ENCODE data around the gene SMG6.
"Not testable (repeated sequence)": the region's sequence is repeated elsewhere in the genome, so short reads cannot be mapped to it uniquely, and the experiment has no call there.

Gene SMG6

DNA sequence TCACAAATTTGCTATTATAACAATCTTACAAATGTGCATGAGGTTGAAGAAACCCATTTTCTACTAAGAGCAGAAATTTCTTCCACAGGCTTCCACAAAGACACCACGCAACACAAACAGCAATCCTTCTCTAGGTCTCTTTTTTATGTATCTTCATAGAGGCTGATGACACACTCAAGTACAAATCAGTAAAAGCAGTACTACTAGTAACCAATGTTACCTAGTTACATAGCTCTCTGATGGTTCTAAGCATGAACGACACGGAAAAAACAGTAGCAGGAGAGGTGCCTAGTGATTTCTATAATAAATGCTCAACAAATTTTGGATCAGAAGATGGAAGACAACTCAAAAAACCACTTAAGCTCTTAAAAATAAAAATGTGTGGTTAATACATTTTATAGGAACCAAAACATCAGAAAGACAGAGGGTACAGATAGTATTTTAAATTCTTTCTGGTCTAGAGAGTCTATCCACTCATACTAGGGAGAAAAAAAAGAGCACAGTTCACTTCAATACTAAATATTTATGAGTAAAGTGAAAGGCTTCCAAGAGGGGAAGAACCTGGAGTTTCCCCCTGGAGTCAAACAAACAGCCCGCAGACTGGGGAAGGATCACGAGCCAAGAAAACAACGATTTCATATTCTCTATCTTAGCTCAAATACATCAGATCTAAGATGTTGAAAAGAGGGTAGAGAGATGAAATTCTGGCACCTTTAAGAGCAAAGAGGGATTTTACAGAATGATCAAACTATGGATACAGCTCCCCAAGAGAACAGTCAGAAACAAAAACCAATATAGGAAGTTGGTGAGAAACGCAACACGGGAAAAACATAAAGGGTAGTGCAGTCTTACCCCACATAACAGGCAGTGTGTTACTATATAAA is 40.2 kb downstream of the SMG6 start:
- DNase-seq (ENCODE audit: low read depth): no peak

DNA sequence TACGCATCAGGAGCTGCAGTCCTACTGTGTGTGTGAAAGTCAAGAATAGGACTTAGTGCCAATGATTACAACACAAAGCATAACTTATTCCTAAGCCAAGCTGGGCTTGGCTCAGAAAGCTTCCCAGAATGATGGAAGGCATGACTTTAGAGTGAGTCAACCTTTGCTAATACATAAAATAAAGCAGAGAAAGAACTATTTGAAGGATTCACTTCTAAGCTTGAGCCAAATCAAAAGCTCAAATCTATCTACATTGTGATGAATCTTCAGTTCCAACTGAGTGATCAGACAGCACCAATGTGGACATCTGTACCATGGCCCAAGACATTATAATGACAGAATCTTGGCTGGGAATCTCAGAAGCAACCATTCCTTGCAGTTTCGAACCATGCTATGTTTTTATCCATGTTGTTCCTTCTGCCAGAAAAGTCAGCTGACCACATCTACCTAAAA is 41.4 kb downstream of the SMG6 start:
- peak; percentile 49 for DNase-seq (ENCODE audit: low read depth)

DNA sequence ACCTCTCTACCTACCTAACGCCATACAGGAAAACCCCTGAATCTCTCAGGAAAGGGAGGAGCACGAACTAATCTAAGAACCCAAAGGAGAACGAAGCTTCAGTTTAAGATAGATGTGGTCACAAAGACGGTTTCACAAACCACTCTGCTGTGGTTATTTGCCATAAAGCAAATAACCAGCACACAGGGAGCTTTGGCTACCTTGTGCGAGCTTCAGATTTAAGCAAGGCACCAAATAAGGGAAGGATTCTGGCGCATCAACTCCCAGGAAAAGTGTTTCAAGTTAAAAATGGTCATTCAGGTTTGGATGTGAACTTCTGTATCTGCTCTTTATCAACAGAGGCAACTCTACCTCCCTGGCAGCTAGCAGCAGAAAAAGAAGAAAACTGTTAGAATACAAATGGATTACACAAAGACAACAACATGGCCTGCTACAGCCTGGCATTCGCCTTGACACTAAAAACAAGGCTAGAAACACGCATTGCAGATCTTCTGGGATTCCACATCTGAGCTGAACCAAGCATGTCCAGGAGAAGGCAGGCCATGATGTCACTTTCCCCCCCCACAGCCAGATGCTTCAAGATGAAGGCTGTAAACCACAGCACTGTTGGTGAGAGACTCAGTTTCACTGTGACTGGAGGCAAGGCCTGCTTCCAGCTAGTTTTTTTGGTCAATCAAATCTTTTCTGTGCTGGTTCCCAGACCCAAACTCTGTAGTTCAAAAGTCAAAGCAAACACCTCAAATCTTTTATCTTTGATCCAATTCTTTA is 43.6 kb downstream of the SMG6 start:
- DNase-seq (ENCODE audit: low read depth): no peak

DNA sequence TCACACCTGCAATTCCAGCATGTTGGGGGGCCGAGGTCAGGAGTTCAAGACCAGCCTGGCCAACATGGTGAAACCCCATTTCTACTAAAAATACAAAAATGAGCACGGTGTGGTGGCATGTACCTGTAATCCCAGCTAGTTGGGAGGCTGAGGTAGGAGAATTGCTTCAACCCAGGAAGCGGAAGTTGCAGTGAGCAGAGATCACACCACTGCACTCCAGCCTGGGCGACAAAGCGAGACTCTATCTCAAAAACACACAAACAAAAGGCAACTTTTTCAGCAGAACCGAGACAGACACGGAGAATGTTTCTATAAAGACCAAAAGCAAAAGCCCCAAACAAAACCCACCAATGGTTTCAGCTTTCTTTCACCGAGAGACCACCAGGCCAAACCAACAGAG is 44.8 kb downstream of the SMG6 start:
- DNase-seq (ENCODE audit: low read depth): not testable (repeated sequence)

DNA sequence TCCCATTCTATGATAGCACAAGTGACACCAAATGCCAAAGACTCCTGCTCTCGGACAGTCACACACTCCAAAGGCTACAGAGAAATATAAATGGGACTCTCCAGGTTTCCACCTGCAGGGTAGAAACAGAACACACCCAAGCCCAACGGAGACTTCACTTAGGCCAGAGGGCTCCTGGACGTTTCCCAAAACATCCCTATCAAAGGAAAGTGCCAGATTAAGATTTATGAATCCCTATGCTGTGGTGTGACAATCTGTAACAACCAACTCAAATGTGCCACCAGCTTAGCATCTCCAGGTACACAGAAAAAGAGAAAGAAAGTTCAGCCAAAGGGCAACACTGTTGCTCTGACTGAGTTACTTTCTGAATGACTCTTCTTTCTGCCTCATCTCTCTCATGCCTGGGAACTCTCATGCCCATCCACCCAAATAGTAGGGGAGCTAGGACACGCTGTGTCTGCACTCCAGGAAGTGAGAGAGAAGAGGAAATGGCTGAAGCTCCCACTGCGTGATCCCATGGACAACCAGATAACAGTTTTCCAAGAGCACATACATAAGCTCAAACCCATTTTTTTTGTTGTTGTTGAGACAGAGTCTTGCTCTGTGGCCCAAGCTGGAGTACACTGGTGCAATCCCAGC is 49.7 kb downstream of the SMG6 start:
- DNase-seq (ENCODE audit: low read depth): no peak

DNA sequence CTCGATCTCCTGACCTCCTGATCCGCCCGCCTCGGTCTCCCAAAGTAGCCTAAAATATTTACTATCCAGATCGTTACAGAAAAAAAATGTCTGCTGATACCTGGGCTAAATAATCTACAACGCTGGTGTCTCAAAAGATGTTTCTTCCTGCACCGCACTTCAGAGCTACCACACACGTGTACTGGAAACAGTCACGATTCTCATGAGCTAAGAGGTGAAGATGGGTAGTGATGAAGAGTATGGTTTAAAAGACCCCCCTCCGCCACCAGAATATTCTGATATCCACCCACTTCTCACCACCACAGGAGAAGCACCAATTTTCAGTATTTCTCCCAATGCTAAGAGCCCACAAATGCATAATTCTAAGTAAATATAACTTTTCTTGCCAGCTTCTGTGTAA is 50.2 kb downstream of the SMG6 start:
- DNase-seq (ENCODE audit: low read depth): no peak

DNA sequence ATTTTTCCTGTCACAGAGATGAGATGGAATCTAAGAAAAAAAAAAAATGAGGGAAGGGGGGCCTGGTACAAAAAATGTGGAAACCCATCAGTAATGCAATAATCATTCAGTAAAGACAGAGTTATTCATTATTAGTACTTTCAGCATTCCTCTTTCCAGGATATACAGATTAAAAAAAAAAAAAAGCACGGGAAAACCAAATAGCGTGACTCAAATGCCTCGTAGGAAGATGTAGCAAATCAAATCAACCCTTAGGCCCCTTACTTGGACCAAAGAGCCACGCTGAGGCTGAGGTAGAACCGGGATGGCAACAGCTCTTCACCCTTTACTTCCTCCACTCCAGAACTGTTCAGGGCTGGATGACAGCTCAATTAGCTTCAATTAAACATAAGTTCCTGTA is 52.5 kb downstream of the SMG6 start:
- no peak for DNase-seq (ENCODE audit: low read depth)

DNA sequence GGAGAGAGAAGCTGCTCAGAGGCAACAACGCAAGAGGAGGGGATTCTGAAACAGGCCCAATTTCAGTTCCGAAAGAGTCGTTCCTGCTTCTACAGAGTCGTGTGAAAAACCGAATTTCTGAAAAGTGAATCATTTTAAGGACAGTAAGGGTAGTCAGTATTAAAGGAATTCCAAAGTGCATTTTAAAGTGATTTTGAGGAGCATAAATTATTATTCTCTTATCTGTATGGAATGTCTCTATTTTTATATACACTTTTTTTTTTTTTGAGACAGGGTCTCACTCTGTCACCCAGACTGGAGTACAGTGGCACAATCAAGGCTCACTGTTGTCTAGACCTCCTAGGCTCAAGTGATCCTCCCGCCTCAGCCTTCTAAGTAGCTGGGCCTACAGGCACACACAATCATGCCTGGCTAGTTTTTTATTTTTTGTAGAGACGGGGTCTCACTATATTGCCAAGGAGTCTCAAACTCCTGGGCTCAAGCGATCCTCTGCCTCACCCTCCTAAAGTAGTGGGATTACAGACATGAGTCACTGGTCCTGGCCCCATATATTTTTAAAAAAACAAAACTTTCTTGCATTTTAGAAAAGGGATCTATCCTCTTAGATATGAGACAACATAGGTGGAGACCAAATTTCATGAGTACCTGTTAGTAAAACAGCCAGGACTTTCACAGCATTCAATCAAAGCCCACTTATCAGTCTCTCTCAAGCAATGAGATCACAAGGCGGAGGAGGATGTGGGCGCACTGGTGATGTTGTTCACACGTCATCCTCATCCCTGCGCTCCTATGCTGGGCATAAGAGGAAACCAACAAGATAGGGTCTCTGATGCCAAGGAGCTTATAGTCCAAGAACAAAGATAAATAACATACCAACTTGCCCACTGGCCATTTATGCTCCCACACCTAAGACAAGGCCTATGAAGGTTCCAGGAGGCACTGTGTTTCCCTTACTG is 53.2 kb downstream of the SMG6 start:
- DNase-seq (ENCODE audit: low read depth): no peak

DNA sequence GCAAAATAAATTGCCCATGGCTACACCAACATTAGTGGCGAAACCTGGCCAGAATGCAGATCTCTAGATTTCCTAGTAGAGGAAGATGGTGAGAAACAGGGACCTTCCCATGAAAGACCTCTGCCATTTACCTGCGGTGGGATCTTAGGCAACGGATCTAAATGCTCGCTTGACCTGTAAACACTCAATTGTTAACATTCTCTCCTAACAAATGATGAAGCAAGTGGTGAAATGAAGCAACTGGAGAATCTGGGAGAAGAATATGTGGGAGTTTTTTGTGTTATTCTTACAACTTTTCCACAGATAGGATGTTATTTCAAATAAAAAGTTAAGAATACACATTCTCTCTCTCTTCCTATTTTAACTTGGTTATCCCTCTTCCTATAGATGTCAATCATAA is 56.6 kb downstream of the SMG6 start:
- DNase-seq (ENCODE audit: low read depth): no peak

DNA sequence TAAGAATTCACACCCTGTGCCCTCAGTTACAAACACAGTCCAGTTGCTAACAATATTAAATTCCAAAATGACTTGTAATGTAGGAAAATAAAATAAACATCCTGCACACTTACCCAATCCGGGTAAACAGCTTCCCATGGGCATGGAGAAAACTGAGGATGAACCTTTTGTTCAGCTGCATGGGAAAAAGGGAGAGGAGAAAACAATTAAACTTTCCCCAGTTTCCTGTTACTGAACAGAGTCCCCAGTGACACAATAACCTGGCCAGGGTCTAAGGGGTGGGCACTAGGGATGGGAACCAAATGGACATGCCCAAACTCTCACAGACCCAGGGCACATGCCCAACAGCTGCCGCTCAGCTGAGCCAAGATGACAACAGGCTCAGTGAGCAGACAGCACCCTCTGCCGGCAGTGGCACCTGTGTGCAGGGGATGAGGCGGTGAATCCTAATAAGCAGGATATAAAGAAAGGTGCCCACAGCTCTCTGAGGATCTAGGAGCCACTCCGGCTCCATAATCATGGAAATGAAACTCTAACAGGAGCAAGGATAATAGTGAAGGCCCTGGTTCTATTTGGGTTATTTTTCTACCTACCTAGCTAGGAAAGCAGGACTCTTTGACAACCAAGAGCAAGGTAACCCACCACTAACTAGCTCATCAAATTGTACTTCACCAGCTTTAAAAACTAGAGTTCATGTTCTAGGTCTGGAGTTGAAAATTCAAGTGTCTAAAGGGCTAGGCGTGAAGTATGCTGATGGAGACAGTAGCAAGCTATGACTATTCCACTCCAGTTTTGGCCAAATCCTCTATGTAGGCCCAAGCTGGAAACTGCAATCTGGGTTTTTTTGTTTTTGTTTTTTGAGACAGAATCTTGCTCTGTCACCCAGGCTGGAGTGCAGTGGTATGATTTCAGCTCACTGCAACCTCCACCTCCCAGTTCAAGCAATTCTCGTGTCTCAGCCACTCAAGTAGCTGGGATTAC is 58.8 kb downstream of the SMG6 start:
- DNase-seq (ENCODE audit: low read depth): no peak

DNA sequence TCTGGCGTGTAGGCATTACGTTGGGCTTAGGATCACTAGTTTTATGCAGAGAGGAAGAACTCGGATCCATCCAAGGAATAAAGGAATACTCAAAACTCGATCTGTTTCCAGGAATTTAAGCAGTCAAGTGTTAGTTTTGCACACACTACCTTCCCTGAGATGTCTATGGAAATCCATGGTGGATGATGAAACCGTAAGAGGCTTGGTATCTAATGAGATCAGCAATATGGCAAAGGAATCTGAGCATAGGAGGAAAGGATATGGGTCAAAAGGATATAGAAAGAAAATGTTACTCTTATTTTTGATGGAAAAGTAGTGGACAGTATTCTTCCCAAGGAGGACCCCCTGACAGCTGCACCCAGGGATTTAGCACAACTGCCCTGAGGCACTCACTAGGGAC is 59.6 kb downstream of the SMG6 start:
- no peak for DNase-seq (ENCODE audit: low read depth)

DNA sequence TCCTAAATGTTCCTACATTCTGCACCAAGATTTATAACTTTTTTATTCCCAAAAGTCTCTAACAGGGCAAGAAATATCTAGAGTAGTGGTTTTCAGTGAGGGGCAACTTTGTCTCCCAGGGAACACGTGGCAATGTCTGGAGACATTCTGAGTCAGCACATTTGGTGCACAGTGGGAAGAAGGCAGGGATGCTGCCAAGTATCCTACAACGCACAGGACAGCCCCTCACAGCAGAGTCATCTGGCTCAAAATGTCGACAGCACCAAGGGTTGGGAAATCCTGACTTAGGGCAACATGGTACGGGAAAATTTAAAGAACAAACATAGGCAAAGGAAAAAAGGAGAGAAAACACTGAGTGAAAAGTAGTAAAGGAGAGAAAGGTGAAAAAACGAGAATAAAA is 61.8 kb downstream of the SMG6 start:
- DNase-seq (ENCODE audit: low read depth): no peak

DNA sequence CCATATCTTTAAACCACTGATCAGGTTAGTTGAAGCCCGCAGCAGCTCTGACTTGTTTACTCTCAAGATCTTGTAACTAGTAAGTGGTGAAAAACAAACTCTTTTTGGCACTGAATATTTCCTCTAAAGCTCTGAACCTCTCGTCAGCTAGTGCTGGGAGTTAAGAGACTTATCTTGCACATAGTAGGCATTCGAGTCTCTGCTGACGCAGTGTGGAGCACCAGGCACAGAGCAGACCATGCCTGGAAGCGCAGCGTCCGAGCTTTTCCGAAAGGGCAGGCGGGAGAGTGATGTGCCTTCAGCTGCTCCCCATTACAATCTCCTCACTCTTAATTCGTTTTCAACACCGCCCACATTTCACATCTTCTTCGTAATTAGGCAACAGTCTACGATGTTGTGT is 63.0 kb downstream of the SMG6 start:
- DNase-seq (ENCODE audit: low read depth): no peak

DNA sequence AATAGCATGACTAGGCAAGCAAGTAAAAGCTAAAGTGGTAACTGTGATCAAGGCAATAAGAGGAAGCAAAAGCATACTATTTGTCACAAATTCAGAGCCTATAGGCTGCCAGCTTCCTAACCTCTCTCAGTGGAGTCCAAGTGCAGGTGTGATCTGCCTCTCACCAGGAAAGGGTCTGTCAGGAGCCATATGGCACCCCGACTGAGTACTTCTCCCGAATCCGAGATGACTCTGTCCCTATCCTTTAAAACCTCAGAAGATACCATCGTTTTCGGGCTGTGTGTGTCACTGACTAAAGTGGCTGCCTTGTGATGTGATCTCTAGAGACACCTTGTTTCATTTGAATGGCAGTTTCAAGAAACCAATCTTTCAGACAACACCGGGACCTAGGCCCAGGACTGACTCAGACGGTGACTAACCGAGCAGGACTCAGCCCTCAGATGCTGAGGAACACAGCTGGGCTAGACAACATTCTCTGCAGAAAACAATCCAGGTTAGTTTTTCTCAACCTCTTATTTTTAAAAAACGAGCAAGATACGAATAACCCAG is 63.6 kb downstream of the SMG6 start:
- peak; percentile 85 for DNase-seq (ENCODE audit: low read depth)

DNA sequence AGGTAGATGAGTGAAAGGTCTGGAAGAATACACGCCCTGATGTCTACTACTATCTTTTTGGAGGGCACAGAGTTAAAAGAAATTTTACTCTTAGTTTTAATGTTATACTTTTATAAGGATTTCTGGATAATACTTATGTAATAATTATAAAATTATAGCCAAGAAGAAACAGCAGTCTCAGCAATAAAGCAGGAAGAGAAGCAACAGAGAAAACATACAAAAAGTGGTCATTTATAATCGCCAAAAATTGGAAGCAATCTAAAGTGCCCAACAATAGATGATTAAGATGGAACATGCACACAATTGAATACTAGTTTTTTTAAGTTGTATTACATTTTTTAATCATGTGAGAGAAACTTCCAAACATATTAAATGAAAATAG is 64.4 kb downstream of the SMG6 start:
- no peak for DNase-seq (ENCODE audit: low read depth)

DNA sequence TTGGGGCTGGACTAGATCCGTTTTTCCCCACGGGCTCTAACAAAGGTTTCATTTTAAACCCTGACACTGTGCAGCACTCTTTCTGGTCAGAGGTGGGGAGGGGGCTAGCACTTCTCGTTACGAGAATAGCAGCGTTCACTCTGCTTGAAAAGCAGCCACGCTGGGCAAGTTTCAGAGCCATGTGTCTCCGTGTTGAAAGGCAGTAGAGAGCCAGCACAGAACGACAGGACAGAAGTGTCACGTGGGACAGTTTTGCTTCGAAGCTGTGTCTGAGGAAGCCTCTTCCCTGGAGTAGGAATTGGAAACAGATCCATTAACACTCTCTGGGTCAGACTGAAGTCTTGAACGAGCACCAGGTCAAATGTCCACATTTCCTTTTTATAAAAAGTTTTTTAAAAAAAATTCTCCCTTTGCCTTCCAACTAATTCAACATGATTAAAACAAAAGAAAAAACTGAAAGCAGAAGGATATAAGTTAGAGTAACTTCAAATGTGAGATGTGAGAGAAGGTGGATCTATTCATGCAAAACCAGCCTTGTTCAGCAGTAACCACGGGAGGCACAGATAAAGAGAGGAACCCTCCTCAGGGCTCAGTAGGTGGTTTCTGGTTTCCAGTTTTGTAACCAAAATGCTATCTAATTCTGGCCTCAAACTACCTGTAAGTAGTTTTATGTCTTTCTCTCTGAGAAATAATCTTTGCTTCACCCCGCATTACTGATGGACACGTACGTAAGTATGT is 65.0 kb downstream of the SMG6 start:
- no peak for DNase-seq (ENCODE audit: low read depth)

DNA sequence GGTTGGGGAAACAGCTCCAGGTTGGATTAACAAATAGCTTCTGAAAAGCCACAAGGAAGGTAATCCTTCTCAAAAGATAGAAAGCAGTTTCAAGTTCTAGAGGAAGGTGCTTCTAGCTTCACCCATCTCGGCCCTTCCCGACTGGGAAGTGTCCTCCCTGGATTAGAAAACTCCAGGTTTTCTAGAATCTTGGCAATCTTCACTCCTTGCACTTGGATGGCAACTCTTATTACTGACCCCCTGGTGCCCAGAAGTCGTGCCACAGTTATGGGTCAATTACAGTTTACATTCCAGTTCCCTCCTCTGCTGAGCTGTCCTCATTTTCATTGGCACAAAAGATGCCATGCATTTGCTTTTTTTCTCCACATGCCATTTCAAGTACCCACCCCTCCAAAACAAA is 65.6 kb downstream of the SMG6 start:
- no peak for DNase-seq (ENCODE audit: low read depth)

DNA sequence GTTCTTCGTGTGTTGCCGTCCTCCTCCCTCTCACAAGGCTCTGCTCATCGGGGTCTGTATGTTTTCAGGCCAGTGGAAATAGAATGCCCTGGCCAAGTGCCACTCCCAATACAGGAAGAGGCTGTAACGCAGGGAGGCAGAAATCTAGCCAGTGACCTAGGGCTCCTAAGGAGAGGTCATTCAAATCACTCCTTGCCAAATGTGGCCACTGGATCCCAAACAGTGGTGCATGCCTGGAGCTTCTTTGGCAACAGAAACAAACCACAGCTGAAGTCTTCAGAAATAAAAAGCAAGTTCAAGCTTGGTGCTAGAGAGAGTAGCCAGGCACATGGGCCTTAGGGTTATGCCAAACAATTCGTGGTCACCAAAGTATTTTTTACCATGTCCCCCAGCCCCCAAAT is 66.1 kb downstream of the SMG6 start:
- DNase-seq (ENCODE audit: low read depth): no peak

DNA sequence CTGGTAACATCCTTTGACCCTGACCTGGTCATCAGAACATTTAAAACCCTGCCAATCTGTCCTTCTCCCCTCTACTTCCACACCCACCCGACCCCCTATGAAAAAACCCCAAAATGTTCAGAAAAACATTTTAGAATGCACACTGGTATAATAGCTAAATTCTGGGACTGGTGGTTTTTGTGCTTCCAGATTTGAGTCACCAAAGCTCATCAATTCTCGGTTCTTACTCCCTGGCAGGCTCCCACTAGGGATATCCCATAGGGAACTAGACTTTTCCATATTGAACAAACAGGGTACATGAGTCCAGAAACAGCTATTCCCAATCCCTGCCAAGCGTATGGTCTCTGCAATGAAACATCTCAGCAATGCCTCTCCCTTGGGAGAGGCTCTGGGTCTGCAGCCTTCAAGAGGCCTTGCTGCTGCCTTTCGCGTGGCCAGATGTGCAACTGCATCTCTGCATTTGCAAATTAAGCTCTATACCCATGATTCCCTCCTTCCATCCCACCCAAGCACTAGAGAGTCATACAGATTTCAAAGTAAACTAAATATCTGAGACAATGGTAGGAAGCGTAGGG is 67.7 kb downstream of the SMG6 start:
- no peak for DNase-seq (ENCODE audit: low read depth)
